Measurements from ENCODE around the gene HSPBAP1. TPM values are rescaled to one million over a fixed set of nuclear protein-coding genes. Genes with fewer than 3 reads are reported as not detected.

The HSPBAP1 gene
- total RNA-seq, 1 experiment from 2014 or later = 12.3 TPM

GRCh38 chr3:122697952-122698620 is 95.5 kb downstream of the HSPBAP1 start:
- in situ Hi-C loops (cut with HindIII; ENCODE audit: low sequenced_read_pairs) = no loop called here
- DNase-seq (ENCODE audit: low spot score) = no peak

- in situ Hi-C loops (cut with HindIII; ENCODE audit: low sequenced_read_pairs) = no loop called here
- DNase-seq (ENCODE audit: low spot score) = no peak
Measured at GRCh38 chr3:122695927-122696561, 97.6 kb downstream of the HSPBAP1 start.

DNA sequence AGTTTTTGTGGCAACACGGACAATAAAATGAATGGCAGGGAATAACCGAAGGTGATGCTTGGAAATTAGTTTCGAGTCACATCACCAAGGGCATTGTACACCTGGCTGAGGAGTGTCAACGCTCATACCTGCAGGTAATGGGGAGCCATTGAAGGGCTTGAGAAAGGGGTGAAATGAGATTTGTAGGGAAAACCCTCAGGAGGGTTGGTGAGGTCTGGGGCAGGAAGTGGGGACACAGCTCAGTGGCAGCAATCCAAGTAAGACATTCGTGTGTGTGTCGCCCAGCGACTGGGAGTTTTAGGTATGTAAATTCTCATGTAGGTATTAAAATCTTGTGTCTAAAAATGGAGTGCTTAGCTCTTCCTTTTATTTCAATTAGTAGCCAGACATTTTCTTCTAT is 98.7 kb downstream of the HSPBAP1 start:
- DNase-seq (ENCODE audit: low spot score) = no peak
- in situ Hi-C loops (cut with HindIII; ENCODE audit: low sequenced_read_pairs) = no loop called here

DNA sequence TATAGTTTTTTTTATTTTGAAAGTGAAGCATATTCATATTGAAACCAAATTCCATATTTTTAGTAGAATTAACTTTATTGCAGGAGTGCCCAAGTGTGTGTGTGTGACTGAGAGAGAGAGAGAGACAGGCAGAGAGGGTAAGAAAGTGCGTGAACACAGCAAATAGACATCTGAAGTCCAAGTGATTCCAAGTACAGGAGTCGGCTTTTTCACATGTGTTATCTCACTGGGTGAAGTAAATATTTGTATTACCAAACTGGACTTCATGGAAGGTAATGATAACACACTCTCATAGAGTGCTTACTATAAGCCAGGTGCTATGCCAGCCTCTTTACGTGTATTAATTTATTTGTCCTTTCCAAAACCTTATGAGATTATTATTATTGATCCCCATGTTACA is 101.0 kb downstream of the HSPBAP1 start:
- DNase-seq (ENCODE audit: low spot score) = no peak
- in situ Hi-C loops (cut with HindIII; ENCODE audit: low sequenced_read_pairs) = no loop called here

GRCh38 chr3:122691195-122691594 is 102.4 kb downstream of the HSPBAP1 start:
- in situ Hi-C loops (cut with HindIII; ENCODE audit: low sequenced_read_pairs) = no loop called here
- DNase-seq (ENCODE audit: low spot score) = no peak

- in situ Hi-C loops (cut with HindIII; ENCODE audit: low sequenced_read_pairs) = no loop called here
- no peak for DNase-seq (ENCODE audit: low spot score)
Measured at GRCh38 chr3:122690096-122690495, 103.5 kb downstream of the HSPBAP1 start.

Other genes with a start within 250 kb of the HSPBAP1 start
- 3.8 and 4.1 TPM in 2 replicates for gene PARP9, start 229.5 kb downstream of the HSPBAP1 start, total RNA-seq (2014; rRNA removed; shearing (Covaris generic))
- 4.9 and 5.3 TPM in 2 replicates for gene DTX3L, start 229.5 kb downstream of the HSPBAP1 start, total RNA-seq (2014; rRNA removed; shearing (Covaris generic))
- not detected in 2 replicates for gene PARP15, start 216.2 kb downstream of the HSPBAP1 start, total RNA-seq (2014; rRNA removed; shearing (Covaris generic))
- gene PARP14, start 113.0 kb downstream of the HSPBAP1 start, total RNA-seq (2014; rRNA removed; shearing (Covaris generic)) = 9.7 and 21.2 TPM in 2 replicates
- 17.9 and 18.2 TPM in 2 replicates for gene SLC49A4, start 1.2 kb upstream of the HSPBAP1 start, total RNA-seq (2014; rRNA removed; shearing (Covaris generic))
- gene SEMA5B, start 233.9 kb upstream of the HSPBAP1 start, total RNA-seq (2014; rRNA removed; shearing (Covaris generic)) = 0.03 TPM in 1 of 2 replicates, not detected in the other

All from G401 (cell line).